GM19238 (cell line): ENCODE data around the gene GUF1.
"Not testable (repeated sequence)": the region's sequence is repeated elsewhere in the genome, so short reads cannot be mapped to it uniquely, and the experiment has no call there.

Source experiments
- DNase-seq: peaks from one replicate; pipeline ENCODE4 v3.0.0; 2011; ENCODE audit warnings: low spot score; ENCODE audit not compliant: insufficient read length

Gene GUF1

DNA sequence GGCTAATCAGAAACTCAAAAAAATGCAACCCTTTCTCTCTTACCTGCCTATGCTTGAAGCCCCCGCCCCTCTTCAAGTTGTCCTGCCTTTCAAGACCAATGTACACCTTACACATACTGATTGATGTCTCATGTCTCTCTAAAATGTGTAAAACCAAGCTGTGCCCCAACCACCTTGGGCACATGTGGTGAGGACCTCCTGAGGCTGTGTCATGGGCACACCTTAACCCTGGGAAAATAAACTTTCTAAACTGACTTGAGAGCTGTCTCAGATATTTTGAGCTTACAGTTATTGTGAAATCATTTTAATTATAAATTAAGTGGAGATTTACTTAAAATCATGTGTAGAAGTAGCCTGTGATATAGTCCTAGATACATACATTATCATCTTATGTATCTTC lies 22.2 kb downstream of the GUF1 start:
- no peak for DNase-seq

DNA sequence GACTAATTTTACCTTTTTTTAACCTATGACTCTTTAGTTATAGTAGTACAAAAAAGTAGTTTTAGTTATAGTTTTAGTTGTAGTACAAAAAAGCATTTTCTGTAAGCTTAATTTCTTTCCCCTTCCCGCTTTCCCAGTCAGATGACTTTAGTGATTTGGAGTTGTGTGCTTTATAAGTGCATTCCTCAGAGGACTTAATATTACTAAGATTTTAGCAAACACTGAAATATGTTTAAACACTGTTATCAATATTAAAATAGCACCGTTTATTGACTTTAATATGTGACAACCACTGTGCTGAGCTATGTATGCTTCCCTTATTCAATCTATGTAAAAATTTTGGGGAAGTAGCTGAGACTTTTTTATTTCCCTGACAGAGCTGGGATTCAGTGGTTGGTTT lies 22.8 kb downstream of the GUF1 start:
- no peak for DNase-seq

DNA sequence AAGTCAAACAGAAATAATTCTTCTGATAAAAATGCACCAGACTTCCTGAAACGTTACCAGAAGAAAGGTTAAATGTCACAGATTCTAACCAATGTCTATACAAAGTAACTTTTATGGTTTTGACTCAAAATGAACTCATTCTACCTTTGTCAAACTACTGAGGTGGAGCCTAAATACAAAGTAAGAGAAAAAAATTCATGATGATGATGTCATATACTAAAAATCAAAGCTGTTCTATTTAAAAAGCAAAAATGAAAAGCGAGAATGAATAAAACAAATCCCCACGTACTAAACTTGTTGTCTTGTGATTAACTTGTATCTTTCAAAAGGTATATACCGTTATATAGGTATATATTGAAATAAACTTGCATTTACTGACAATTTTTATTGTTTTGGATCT lies 26.5 kb downstream of the GUF1 start:
- no peak for DNase-seq

DNA sequence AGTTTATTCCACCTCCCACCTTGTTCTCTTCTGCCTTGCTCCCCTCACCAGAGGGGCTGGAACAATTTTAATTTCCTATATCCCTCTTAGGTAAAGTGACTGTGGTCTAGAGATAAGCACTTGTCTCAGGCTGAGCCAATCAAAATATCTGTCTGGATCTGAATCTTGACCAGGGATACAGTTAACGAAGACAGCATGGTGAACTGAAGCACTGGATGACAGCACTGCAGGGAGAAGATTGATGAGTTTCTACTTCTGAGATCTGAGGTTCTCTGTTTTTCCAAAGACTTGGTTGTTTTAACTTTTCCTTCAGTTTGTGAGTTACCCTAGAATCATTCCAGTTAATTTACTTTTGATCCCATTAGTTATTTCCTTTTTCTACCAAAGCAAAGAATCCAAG lies 34.9 kb downstream of the GUF1 start:
- no peak for DNase-seq

DNA sequence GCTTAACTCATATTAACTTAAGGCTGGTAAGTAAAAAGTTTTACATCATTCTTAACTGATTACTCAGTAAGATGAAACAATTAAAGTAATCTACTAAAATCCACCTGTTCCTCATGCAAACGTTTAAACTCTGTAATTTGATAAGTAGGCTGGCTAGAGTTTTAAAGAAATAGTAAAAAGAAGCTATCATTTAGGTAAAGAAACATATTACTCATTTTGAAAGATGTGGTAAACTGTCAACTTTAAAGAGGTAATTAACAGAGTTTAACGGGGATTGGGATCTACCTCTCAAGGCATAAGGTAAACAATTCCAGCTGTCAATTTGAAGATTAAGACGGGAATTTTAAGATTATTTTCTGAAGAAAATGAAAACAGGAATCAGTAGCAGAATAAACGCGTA lies 38.4 kb downstream of the GUF1 start:
- DNase-seq = no peak

DNA sequence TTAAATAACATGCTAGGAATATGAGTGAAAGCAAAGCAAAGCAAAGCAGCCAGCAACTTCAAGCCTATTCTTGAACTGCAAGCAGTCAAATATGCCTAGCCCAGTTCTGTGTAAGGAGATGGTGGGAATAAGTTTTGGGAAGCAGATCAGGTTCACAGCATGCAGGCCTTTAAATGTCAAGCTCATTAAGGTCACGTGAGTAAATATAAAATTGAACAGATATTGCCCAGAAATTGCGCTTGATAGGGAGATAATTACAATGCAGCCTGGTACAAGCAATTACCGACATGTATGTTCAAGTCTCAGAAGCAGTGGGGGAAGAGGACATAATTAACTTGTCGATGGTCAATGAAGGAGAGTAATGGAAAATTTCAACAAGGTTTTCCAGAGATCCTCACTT lies 42.2 kb downstream of the GUF1 start:
- no peak for DNase-seq

DNA sequence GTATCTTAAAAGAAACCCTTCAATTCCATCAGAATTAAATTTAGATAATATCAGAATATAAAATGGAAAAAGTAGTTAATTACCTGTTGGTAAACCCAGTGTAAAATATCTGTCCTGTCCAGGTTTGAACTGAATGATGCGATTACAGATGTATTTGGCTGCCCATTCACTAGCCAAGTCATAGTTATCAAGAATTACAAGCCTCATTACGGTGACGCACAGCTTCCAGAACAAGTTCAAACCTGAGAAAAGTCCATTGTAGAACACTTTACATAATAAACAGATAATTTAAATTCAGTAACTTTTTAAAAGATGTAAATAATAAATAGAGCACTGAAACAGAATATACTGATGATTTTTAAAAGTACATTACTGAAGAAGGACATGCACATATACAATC lies 43.8 kb downstream of the GUF1 start:
- DNase-seq = no peak

DNA sequence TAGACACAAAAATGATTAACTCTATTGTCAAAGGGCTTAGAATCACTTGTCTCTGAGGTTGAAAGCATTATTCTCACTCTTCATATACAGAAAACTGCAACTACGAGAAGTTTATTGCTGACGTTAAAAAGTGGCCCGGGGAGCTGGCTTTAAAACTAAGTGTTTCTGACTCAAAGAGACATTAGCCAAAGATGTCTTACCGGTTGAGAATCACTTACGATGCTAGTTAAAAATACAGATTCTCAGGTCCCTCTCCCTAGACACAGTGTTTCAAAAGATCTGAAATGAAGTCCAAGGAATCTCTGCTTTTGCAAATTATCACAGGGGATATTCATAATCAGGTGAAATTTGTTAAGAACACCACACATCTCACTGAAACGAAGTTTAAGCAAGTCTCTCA lies 46.9 kb downstream of the GUF1 start:
- DNase-seq = no peak

DNA sequence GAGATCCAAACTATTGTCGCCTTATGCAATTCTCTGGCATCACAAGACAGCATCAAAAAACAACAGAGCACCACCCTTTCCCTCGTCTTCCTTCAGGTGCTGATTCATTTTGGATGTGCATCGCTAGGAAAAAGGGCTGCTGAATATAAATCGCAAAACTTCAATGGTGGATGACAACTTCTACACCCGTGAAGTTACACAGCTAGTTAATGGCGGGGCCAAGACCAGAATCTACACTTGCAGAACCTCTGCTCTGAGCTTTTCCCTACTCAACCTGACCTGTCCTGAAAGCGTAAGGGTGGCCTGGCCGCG lies 47.5 kb downstream of the GUF1 start:
- DNase-seq = no peak

DNA sequence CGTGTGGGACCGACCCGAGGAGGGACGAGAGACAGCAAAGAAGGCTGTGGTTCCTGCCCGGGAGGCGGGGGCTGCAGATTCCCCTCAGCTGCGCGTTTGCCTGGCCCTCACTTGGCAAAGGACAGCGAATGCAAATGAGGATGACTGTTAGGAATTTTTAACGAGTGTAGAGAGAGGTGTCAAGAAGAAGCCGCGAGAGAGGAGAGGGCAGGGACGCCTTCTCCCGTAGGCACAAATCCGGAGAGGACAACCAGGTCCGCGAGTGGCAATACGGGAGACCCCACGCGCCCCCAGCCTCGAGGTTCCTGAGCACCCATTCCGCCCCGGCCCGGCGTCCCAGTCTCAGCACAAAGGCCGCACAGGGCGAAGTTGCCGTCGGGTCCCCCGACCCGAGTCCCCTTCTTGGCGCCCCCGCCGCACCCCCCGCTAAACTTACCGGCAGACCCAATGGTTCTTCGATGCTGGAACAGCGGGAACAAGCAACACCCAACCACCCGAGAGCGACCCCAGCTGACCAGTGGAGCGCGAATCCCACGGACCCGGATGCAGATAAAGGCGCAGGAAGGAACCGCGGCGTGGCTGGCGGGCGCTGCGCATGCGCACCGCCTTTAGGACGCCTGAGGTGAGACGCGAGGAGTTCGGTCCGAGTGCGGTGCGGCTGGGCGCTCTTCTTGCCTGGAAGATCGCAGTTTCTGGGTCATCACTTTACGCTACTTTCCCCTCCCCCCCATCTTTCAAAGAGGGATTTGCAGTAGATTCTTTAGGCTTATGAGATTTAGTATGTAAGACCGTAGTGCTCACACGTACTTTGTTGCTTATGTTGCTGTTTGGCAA lies 48.0 kb downstream of the GUF1 start, which contains the start of gene GNPDA2:
Gene GNPDA2 (minus strand): TSS at position 519 of the 834 bp plus-strand sequence. CDS start 4,349 bp downstream, outside the sequence.
- peak; percentile 66 for DNase-seq

DNA sequence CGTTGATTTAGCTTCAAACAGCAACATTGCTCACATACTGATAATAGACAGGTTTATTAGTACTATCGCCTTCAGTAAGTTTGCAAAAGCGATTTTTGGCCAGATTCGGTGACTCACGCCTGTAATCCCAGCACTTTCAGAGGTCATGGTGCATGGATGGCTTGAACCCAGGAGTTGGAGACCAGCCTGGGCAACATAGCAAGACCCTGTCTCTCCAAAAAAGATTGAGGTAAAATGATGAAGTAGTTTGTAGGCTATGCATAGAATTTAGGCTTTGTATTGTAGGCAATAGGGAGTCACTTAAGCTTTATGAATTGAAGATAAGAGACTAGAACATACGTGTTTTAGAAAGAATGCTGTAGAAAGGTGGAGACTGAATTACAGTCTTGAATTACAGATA lies 49.3 kb downstream of the GUF1 start:
- no peak for DNase-seq

DNA sequence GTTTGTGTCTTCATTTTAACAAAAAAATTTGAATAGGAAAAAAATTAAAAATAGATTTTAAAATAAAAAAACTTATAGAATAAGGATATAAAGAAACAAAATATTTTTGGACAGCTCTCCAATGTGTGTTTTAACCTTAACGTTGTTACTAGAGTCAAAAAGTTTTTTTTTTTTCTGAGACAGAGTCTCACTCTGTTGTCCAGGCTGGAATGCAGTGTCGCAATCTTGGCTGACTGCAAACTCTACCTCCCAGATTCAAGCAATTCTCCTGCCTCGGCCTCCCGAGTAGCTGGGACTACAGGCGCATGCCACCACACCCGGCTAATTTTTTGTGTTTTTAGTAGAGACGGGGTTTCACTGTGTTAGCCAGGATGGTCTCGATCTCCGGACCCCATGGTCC lies 50.5 kb downstream of the GUF1 start:
- DNase-seq = not testable (repeated sequence)

DNA sequence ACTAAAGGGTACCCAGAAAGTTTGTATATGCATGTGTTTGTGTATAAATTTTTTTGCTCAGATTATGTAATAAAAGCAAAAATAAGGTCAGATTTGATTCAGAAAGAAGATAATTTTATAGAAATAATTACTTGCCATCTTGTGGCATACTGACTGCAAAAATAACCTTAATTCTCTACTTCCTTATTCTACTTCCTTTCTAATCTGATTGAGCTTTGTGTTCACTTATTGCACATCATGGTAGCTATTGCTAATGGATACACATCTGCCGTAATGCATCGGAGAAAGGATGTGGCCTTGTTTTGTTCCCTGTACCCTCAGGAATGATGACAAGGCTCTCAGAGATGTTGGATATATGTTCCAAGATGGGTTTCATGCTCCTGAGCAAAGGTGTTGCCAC lies 58.7 kb downstream of the GUF1 start:
- no peak for DNase-seq

DNA sequence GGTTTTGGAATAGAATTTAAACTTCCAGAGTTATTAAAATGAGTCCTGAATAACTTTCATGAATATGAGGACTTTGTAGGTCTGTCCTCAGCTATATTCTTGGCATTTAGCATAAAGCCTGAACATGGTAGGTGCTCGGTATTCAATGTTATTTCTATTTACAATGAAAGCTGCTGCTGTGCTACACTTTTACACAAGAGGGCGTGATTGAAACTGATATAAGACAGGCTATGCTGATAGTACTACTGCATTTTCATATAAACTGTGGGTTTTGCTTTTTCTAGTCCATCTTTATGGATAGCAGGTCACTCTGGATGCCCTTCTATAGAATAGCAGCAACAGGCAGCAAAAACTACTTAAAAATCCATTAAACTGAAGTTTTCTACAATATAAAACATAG lies 60.4 kb downstream of the GUF1 start:
- DNase-seq = no peak

DNA sequence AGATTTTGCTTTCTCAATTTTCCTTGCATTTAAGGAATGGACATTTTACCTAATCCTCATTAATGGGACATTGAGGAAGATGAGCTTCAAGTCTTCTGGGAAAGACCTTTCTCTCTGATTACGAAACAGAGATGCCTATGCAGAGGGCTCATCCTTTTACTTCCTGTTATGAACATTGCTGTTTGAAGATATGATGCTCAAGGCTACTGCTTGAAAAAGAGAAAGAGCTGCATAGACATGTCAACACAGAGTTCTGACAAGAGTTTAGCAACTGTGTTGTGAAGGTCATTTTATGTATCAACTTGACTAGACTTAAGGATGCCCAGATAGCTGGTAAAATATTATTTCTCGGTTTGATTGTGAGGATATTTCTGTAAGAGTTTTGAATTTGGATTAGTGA lies 62.0 kb downstream of the GUF1 start:
- no peak for DNase-seq
